GM12878 (cell line): ENCODE results near the gene ZNF785. TPM values are rescaled to one million over a fixed set of nuclear protein-coding genes. Genes with fewer than 3 reads are reported as not detected.

Experiments used
- BHLHE40 ChIP-seq, 2 experiments: fragments of 450-650 bp in 1 of 2; IDR thresholded peaks; 2 replicates each; pipeline ENCODE4 v1.6.1; 2011 to 2017; ENCODE audit warnings: low read depth in 2 of 2, borderline replicate concordance in 1 of 2, improper control_type of control experiment in 1 of 2, low read length in 1 of 2, mild to moderate bottlenecking in 1 of 2
- CBFB ChIP-seq: IDR thresholded peaks from 2 replicates; pipeline ENCODE4 v1.6.1; 2016; ENCODE audit warnings: antibody characterized with exemption, low read depth
- CEBPB ChIP-seq, 2 experiments: fragments of 150-350 bp in 1 of 2; IDR thresholded peaks; 2 replicates each; pipeline ENCODE4 v1.6.1; 2012 to 2014; ENCODE audit warnings: low read depth in 2 of 2, low read length in 2 of 2, borderline replicate concordance in 1 of 2, inconsistent platforms in 1 of 2
- CREB1 ChIP-seq: IDR thresholded peaks from 2 replicates; pipeline ENCODE4 v1.6.1; 2012; ENCODE audit warnings: low read depth, mild to moderate bottlenecking, inconsistent platforms
- IKZF2 ChIP-seq, 2 experiments: fragments of 450-650 bp; IDR thresholded peaks; 2 replicates each; pipeline ENCODE4 v1.6.1; 2017; ENCODE audit warnings: mild to moderate bottlenecking in 2 of 2, moderate library complexity in 2 of 2
- MAX ChIP-seq: IDR thresholded peaks from 2 replicates; pipeline ENCODE4 v1.6.1; 2012; ENCODE audit warnings: low read depth, low read length, improper control_type of control experiment
- MEF2B ChIP-seq: fragments of 450-650 bp; IDR thresholded peaks from 2 replicates; pipeline ENCODE4 v1.6.1; 2018; ENCODE audit warnings: mild to moderate bottlenecking, moderate library complexity; ENCODE audit not compliant: partially characterized antibody, poor library complexity, severe bottlenecking
- NBN ChIP-seq: fragments of 450-650 bp; IDR thresholded peaks from 2 replicates; pipeline ENCODE4 v1.6.1; 2016
- NFYB ChIP-seq: IDR thresholded peaks from 2 replicates; pipeline ENCODE4 v1.6.1; 2011; ENCODE audit warnings: low read depth, mild to moderate bottlenecking, low read length, improper control_type of control experiment, moderate library complexity; ENCODE audit not compliant: insufficient read depth
- PML ChIP-seq: IDR thresholded peaks from 2 replicates; pipeline ENCODE4 v1.6.1; 2012; ENCODE audit warnings: low read length, inconsistent platforms
- SMARCA5 ChIP-seq: fragments of 450-650 bp; IDR thresholded peaks from 2 replicates; pipeline ENCODE4 v1.6.1; 2017; ENCODE audit warnings: mild to moderate bottlenecking
- SMC3 ChIP-seq: IDR thresholded peaks from 2 replicates; pipeline ENCODE4 v1.6.1; 2011; ENCODE audit warnings: low read length, improper control_type of control experiment, borderline replicate concordance
- SUPT20H ChIP-seq: IDR thresholded peaks from 2 replicates; pipeline ENCODE4 v1.6.1; 2011; ENCODE audit warnings: low read depth, mild to moderate bottlenecking, low read length, moderate library complexity, borderline replicate concordance; ENCODE audit not compliant: control insufficient read depth
- TARDBP ChIP-seq: IDR thresholded peaks from 2 replicates; pipeline ENCODE4 v1.6.1; 2016; ENCODE audit warnings: borderline replicate concordance
- ZNF24 ChIP-seq: fragments of 450-650 bp; IDR thresholded peaks from 2 replicates; pipeline ENCODE4 v1.6.1; 2017; ENCODE audit warnings: antibody characterized with exemption, mild to moderate bottlenecking
- ZSCAN29 ChIP-seq: fragments of 450-650 bp; IDR thresholded peaks from 2 replicates; pipeline ENCODE4 v1.6.1; 2017; ENCODE audit warnings: mild to moderate bottlenecking, moderate library complexity
- polyA plus RNA-seq, 11 experiments: library from polyadenylated mRNA; depleted of rRNA in 4 of 11; unstranded in 6 of 11; stranded (reverse) in 5 of 11; fragments of >200 nt; fragmentation: Nextera tagmentation in 4 of 11; fragmentation: Illumina TruSeq in 1 of 11; extraction: Ambion mirVana in 4 of 11; extraction: Trizol in 1 of 11; gene quantifications; 1 replicate in 1 of 11; 2 replicates in 10 of 11; pipeline versions ENCODE4 v1.2.1 to v1.2.3, GENCODE V29; 2011 to 2016; ENCODE audit warnings: inconsistent platforms in 2 of 11, missing spikeins in 2 of 11, low read depth in 1 of 11
- total RNA-seq, 4 experiments: library from RNA; depleted of rRNA in 3 of 4; stranded (reverse); fragments of >200 nt in 3 of 4; fragmentation: Illumina TruSeq in 1 of 4; extraction: Trizol in 1 of 4; gene quantifications; 2 replicates each; pipeline versions ENCODE4 v1.2.1 to v1.2.3, GENCODE V29; 2013 to 2021
- TF ChIP-seq, protein P1 (sequence below): fragments of 450-650 bp; IDR thresholded peaks from 2 replicates; pipeline ENCODE4 v1.6.1; 2016; ENCODE audit warnings: mild to moderate bottlenecking
- TF ChIP-seq, protein P2 (sequence below): fragments of 450-650 bp; IDR thresholded peaks from 2 replicates; pipeline ENCODE4 v1.6.1; 2017; ENCODE audit warnings: low read depth, mild to moderate bottlenecking, moderate library complexity
- TF ChIP-seq, protein P3 (sequence below): fragments of 450-650 bp; IDR thresholded peaks from 2 replicates; pipeline ENCODE4 v1.6.1; 2017; ENCODE audit warnings: mild to moderate bottlenecking, moderate library complexity
- TF ChIP-seq, protein P4 (sequence below): IDR thresholded peaks from 2 replicates; pipeline ENCODE4 v1.6.1; 2012; ENCODE audit warnings: mild to moderate bottlenecking, low read depth, low read length

ZNF785 gene
- total and polyA plus RNA-seq, 10 of the 15 experiments (the other 5 are each of a cell fraction or from before 2014, with no cell fraction given), result 0.87 to 11.5 (median 7.5) TPM

GRCh38 chr16:30535777-30536190 lies 49.7 kb downstream of the ZNF785 start (continued):
- TF ChIP-seq, protein P1, sequence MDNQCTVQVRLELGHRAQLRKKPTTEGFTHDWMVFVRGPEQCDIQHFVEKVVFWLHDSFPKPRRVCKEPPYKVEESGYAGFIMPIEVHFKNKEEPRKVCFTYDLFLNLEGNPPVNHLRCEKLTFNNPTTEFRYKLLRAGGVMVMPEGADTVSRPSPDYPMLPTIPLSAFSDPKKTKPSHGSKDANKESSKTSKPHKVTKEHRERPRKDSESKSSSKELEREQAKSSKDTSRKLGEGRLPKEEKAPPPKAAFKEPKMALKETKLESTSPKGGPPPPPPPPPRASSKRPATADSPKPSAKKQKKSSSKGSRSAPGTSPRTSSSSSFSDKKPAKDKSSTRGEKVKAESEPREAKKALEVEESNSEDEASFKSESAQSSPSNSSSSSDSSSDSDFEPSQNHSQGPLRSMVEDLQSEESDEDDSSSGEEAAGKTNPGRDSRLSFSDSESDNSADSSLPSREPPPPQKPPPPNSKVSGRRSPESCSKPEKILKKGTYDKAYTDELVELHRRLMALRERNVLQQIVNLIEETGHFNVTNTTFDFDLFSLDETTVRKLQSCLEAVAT, result peak; percentile 48; the same call in 1 of the 2 replicates
- TF ChIP-seq CBFB (no peak), MAX (peak; percentile 54), NFYB (no peak), PML (no peak), CEBPB (IDR thresholded peaks at IDR 0.05; ENCODE audit: borderline replicate concordance in 1 of 2, low read depth in 2 of 2, low read length in 2 of 2) (no peak), SUPT20H (no peak), MEF2B (peak; percentile 73), ZNF24 (0 out of 2 replicates have a peak, but pooled peaks have one; percentile 3), SMC3 (peak; percentile 51; the same call in 1 of the 2 replicates), CREB1 (no peak), NBN (0 out of 2 replicates have a peak, but pooled peaks have one; percentile 48), TARDBP (0 out of 2 replicates have a peak, but pooled peaks have one; percentile 19), SMARCA5 (peak; percentile 90), IKZF2 (IDR thresholded peaks at IDR 0.05) (peak; percentile 18 to 40; a peak in 1 of 4 replicates), ZSCAN29 (no peak), BHLHE40 (IDR thresholded peaks at IDR 0.05; ENCODE audit: borderline replicate concordance in 1 of 2, low read depth in 2 of 2, low read length in 1 of 2) (peak; percentile 34 to 65; a peak in 2 of 4 replicates)
- TF ChIP-seq, protein P2, sequence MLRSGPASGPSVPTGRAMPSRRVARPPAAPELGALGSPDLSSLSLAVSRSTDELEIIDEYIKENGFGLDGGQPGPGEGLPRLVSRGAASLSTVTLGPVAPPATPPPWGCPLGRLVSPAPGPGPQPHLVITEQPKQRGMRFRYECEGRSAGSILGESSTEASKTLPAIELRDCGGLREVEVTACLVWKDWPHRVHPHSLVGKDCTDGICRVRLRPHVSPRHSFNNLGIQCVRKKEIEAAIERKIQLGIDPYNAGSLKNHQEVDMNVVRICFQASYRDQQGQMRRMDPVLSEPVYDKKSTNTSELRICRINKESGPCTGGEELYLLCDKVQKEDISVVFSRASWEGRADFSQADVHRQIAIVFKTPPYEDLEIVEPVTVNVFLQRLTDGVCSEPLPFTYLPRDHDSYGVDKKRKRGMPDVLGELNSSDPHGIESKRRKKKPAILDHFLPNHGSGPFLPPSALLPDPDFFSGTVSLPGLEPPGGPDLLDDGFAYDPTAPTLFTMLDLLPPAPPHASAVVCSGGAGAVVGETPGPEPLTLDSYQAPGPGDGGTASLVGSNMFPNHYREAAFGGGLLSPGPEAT, result peak; percentile 43
- TF ChIP-seq, protein P3, sequence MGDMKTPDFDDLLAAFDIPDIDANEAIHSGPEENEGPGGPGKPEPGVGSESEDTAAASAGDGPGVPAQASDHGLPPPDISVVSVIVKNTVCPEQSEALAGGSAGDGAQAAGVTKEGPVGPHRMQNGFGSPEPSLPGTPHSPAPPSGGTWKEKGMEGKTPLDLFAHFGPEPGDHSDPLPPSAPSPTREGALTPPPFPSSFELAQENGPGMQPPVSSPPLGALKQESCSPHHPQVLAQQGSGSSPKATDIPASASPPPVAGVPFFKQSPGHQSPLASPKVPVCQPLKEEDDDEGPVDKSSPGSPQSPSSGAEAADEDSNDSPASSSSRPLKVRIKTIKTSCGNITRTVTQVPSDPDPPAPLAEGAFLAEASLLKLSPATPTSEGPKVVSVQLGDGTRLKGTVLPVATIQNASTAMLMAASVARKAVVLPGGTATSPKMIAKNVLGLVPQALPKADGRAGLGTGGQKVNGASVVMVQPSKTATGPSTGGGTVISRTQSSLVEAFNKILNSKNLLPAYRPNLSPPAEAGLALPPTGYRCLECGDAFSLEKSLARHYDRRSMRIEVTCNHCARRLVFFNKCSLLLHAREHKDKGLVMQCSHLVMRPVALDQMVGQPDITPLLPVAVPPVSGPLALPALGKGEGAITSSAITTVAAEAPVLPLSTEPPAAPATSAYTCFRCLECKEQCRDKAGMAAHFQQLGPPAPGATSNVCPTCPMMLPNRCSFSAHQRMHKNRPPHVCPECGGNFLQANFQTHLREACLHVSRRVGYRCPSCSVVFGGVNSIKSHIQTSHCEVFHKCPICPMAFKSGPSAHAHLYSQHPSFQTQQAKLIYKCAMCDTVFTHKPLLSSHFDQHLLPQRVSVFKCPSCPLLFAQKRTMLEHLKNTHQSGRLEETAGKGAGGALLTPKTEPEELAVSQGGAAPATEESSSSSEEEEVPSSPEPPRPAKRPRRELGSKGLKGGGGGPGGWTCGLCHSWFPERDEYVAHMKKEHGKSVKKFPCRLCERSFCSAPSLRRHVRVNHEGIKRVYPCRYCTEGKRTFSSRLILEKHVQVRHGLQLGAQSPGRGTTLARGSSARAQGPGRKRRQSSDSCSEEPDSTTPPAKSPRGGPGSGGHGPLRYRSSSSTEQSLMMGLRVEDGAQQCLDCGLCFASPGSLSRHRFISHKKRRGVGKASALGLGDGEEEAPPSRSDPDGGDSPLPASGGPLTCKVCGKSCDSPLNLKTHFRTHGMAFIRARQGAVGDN, result peak; percentile 84
- TF ChIP-seq, protein P4, sequence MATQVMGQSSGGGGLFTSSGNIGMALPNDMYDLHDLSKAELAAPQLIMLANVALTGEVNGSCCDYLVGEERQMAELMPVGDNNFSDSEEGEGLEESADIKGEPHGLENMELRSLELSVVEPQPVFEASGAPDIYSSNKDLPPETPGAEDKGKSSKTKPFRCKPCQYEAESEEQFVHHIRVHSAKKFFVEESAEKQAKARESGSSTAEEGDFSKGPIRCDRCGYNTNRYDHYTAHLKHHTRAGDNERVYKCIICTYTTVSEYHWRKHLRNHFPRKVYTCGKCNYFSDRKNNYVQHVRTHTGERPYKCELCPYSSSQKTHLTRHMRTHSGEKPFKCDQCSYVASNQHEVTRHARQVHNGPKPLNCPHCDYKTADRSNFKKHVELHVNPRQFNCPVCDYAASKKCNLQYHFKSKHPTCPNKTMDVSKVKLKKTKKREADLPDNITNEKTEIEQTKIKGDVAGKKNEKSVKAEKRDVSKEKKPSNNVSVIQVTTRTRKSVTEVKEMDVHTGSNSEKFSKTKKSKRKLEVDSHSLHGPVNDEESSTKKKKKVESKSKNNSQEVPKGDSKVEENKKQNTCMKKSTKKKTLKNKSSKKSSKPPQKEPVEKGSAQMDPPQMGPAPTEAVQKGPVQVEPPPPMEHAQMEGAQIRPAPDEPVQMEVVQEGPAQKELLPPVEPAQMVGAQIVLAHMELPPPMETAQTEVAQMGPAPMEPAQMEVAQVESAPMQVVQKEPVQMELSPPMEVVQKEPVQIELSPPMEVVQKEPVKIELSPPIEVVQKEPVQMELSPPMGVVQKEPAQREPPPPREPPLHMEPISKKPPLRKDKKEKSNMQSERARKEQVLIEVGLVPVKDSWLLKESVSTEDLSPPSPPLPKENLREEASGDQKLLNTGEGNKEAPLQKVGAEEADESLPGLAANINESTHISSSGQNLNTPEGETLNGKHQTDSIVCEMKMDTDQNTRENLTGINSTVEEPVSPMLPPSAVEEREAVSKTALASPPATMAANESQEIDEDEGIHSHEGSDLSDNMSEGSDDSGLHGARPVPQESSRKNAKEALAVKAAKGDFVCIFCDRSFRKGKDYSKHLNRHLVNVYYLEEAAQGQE, result no peak
